ENCODE results near the gene DNAJC3.

- TF ChIP-seq CTCF (IDR thresholded peaks at IDR 0.05; ENCODE audit: low read depth, low read length, poor library complexity, severe bottlenecking) (no peak), EZH2phosphoT487 (IDR thresholded peaks at IDR 0.05; ENCODE audit: borderline replicate concordance, low read length) (no peak)
Observed at GRCh38 chr13:95793018-95793555, 116.1 kb downstream of the DNAJC3 start.

All from DOHH2 (cell line).